ENCODE data around the gene RAB23. TPM values are rescaled to one million over a fixed set of nuclear protein-coding genes. Genes with fewer than 3 reads are reported as not detected.

Gene RAB23
- total and polyA plus RNA-seq, 9 of the 15 experiments (the other 6 are each of a cell fraction or from before 2014, with no cell fraction given), result 3.4 to 18.0 (median 9.4) TPM

GRCh38 chr6:57267586-57268293 lies 45.6 kb upstream of the RAB23 start:
- Histone ChIP-seq H2AFZ (ENCODE audit: low read depth, low read length) (peak overlapping the region; percentile 73), H4K20me1 (replicated peaks; ENCODE audit: control insufficient read depth, insufficient read depth, low read length) (no peaks in the 10 kb centered on the region), H3K36me3 (ENCODE audit: control insufficient read depth, insufficient read depth, low read length) (no peaks in the 10 kb centered on the region), H3K9me1 (ENCODE audit: control insufficient read depth, insufficient read depth, low read length) (no peaks in the 10 kb centered on the region), H3K27ac (ENCODE audit: extremely low read depth, low read depth, low read length) (no peak overlapping the region), H3K79me2 (ENCODE audit: control insufficient read depth, insufficient read depth, low read length) (no peaks in the 10 kb centered on the region), H3K9me3 (replicated peaks; ENCODE audit: control insufficient read depth, insufficient read depth, low read depth, low read length) (no peaks in the 10 kb centered on the region), H3K4me3 (no peak overlapping the region), H3K4me1 (replicated peaks in 1 of 2; ENCODE audit: control insufficient read depth in 2 of 2, insufficient read depth in 2 of 2, low read length in 2 of 2) (no peaks in the 10 kb centered on the region), H3K9ac (ENCODE audit: insufficient read depth in 1 of 2, low read depth in 2 of 2, low read length in 2 of 2) (no peak overlapping the region), H3K27me3 (ENCODE audit: control insufficient read depth in 2 of 2, insufficient read depth in 2 of 2, low read length in 2 of 2) (peaks cover 0 to 2% of the 10 kb centered on the region in 2 experiments; a peak in 1 of 5 replicates), H3K4me2 (ENCODE audit: insufficient read depth, low read length) (no peak overlapping the region)
- FAIRE-seq, result peak; percentile 83
- intact Hi-C loops (cut with micrococcal nuclease), result loop anchor here (1.0 kb wide), 1 partner anchor 49 kb away; no protein-coding TSS in a partner anchor
- peak; percentile 37 to 69 (median 47) for DNase-seq (ENCODE audit: extremely low read depth in 1 of 4, low spot score in 3 of 4)
- ChIA-PET POLR2A (no interaction called here), CTCF (ENCODE audit: low intra/inter-chr PET ratio) (interaction anchor here (0.7 to 1.2 kb wide), 3 partner anchors 49 to 363 kb away, joined by 3 to 4 read pairs (median 3); no protein-coding TSS in a partner anchor)
- 35% methylated on average over 10 of the region's 10 CpGs for WGBS (ENCODE audit: insufficient coverage, low coverage, missing lambda C conversion rate)
- in situ Hi-C loops (cut with MboI), result no loop called here
- peak; percentile 93 for ATAC-seq
- BruUV-seq (replicated peaks), result no TSS peak
- TF ChIP-seq, protein P1, sequence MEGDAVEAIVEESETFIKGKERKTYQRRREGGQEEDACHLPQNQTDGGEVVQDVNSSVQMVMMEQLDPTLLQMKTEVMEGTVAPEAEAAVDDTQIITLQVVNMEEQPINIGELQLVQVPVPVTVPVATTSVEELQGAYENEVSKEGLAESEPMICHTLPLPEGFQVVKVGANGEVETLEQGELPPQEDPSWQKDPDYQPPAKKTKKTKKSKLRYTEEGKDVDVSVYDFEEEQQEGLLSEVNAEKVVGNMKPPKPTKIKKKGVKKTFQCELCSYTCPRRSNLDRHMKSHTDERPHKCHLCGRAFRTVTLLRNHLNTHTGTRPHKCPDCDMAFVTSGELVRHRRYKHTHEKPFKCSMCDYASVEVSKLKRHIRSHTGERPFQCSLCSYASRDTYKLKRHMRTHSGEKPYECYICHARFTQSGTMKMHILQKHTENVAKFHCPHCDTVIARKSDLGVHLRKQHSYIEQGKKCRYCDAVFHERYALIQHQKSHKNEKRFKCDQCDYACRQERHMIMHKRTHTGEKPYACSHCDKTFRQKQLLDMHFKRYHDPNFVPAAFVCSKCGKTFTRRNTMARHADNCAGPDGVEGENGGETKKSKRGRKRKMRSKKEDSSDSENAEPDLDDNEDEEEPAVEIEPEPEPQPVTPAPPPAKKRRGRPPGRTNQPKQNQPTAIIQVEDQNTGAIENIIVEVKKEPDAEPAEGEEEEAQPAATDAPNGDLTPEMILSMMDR (IDR thresholded peaks at IDR 0.05 in 2 of 3, conservative IDR thresholded peaks at IDR 0.05 in 1 of 3; ENCODE audit: insufficient read depth in 2 of 3, low read depth in 1 of 3, low read length in 3 of 3), result peak; percentile 47 to 65 (median 62); a peak in 5 of 6 replicates
- no peak for TF ChIP-seq IRF2 (CRISPR knock-in tag; IDR thresholded peaks at IDR 0.05)
- 0 out of 2 replicates have a peak, but pooled peaks have one; percentile 17 for TF ChIP-seq SMC3 (conservative IDR thresholded peaks at IDR 0.05; ENCODE audit: insufficient read depth, low read depth, low read length)
- peak; percentile 65 for TF ChIP-seq ZNF316 (IDR thresholded peaks at IDR 0.05)
- TF ChIP-seq KLF16 (IDR thresholded peaks at IDR 0.05), result 0 out of 2 replicates have a peak, but pooled peaks have one; percentile 10
- TF ChIP-seq RAD21 (CRISPR knock-in tag; conservative IDR thresholded peaks at IDR 0.05 in 1 of 2, IDR thresholded peaks at IDR 0.05 in 1 of 2), result peak in 1 of 2 experiments; percentile 69; a peak in 2 of 4 replicates
- TF ChIP-seq MXI1 (IDR thresholded peaks at IDR 0.05; ENCODE audit: low read depth, low read length), result no peak
- TF ChIP-seq MAFG (tag; conservative IDR thresholded peaks at IDR 0.05), result 0 out of 2 replicates have a peak, but pooled peaks have one; percentile 9
- peak; percentile 51; the same call in 1 of the 2 replicates for TF ChIP-seq REST (IDR thresholded peaks at IDR 0.05; ENCODE audit: borderline replicate concordance)
- no peak for TF ChIP-seq REST (CRISPR knock-in tag; IDR thresholded peaks at IDR 0.05; ENCODE audit: low read depth)
- no peak for TF ChIP-seq MYNN (IDR thresholded peaks at IDR 0.05)
- no peak for TF ChIP-seq MYNN (CRISPR knock-in tag; IDR thresholded peaks at IDR 0.05)
- no peak for TF ChIP-seq RFX5 (IDR thresholded peaks at IDR 0.05; ENCODE audit: low read depth, low read length)

Measured in K562 (cell line).